GM12878 (cell line): ENCODE results near the gene TMEM244. TPM values are rescaled to one million over a fixed set of nuclear protein-coding genes. Genes with fewer than 3 reads are reported as not detected.

Source experiments
- CBX5 ChIP-seq: sonication (generic); IDR thresholded peaks from 2 replicates; pipeline ENCODE4 v1.6.1; 2016; ENCODE audit warnings: low read depth, moderate library complexity, mild to moderate bottlenecking, inconsistent platforms
- MEF2B ChIP-seq: fragments of 450-650 bp; IDR thresholded peaks from 2 replicates; pipeline ENCODE4 v1.6.1; 2018; ENCODE audit warnings: mild to moderate bottlenecking, moderate library complexity; ENCODE audit not compliant: partially characterized antibody, poor library complexity, severe bottlenecking
- polyA plus RNA-seq, 11 experiments: library from polyadenylated mRNA; depleted of rRNA in 4 of 11; unstranded in 6 of 11; stranded (reverse) in 5 of 11; fragments of >200 nt; fragmentation: Nextera tagmentation in 4 of 11; fragmentation: Illumina TruSeq in 1 of 11; extraction: Ambion mirVana in 4 of 11; extraction: Trizol in 1 of 11; gene quantifications; 1 replicate in 1 of 11; 2 replicates in 10 of 11; pipeline versions ENCODE4 v1.2.1 to v1.2.3, GENCODE V29; 2011 to 2016; ENCODE audit warnings: inconsistent platforms in 2 of 11, missing spikeins in 2 of 11, low read depth in 1 of 11
- total RNA-seq, 4 experiments: library from RNA; depleted of rRNA in 3 of 4; stranded (reverse); fragments of >200 nt in 3 of 4; fragmentation: Illumina TruSeq in 1 of 4; extraction: Trizol in 1 of 4; gene quantifications; 2 replicates each; pipeline versions ENCODE4 v1.2.1 to v1.2.3, GENCODE V29; 2013 to 2021
- TF ChIP-seq, protein P1 (sequence below): fragments of 450-650 bp; IDR thresholded peaks from 2 replicates; pipeline ENCODE4 v1.6.1; 2017; ENCODE audit warnings: mild to moderate bottlenecking, moderate library complexity
- TF ChIP-seq, protein P2 (sequence below): fragments of 150-350 bp; IDR thresholded peaks from 2 replicates; pipeline ENCODE4 v1.6.1; 2014; ENCODE audit warnings: mild to moderate bottlenecking, low read depth, low read length
- TF ChIP-seq, protein P3 (sequence below): IDR thresholded peaks from 2 replicates; pipeline ENCODE4 v1.6.1; 2011; ENCODE audit warnings: low read depth, low read length, improper control_type of control experiment, borderline replicate concordance

TMEM244 gene
- total and polyA plus RNA-seq, 10 of the 15 experiments (the other 5 are each of a cell fraction or from before 2014, with no cell fraction given) = 0.14 TPM; not detected in 9

DNA sequence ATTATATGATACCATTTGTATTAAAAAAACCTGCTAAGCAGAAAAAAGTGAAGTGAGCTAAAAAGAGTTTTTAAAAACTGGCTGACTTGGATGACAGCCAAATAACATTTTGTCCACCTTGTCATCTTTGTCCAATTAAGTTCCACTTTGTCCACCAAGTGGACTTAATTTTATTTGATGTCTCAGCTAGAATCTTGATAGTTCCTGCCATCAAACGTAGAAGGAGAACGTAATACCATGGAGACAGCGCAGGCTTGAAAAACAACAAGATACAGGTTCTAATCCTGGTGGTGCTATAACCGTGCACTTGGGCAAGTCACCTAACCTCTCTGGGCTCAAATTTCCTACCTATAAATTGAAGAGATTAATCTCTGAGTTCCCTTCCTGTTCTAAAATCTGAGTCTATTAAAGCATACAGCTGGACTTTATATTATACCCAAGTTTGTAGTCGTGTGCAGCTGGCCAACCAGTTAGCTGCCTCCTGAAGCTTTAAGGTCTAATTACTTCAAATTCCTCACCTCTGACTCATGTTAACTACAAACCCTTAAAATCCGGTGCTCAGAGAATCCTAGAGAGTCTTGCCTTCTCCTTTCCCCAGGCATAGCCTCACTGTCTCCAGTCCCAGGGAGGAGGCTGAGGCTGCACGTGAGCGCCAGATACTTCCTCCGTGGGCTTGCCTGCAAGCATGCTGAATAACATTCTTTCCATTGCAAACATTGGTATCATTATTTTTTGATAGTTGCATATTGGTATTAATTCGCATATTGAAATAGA is 16.8 kb downstream of the TMEM244 start (continued):
- TF ChIP-seq, protein P1, sequence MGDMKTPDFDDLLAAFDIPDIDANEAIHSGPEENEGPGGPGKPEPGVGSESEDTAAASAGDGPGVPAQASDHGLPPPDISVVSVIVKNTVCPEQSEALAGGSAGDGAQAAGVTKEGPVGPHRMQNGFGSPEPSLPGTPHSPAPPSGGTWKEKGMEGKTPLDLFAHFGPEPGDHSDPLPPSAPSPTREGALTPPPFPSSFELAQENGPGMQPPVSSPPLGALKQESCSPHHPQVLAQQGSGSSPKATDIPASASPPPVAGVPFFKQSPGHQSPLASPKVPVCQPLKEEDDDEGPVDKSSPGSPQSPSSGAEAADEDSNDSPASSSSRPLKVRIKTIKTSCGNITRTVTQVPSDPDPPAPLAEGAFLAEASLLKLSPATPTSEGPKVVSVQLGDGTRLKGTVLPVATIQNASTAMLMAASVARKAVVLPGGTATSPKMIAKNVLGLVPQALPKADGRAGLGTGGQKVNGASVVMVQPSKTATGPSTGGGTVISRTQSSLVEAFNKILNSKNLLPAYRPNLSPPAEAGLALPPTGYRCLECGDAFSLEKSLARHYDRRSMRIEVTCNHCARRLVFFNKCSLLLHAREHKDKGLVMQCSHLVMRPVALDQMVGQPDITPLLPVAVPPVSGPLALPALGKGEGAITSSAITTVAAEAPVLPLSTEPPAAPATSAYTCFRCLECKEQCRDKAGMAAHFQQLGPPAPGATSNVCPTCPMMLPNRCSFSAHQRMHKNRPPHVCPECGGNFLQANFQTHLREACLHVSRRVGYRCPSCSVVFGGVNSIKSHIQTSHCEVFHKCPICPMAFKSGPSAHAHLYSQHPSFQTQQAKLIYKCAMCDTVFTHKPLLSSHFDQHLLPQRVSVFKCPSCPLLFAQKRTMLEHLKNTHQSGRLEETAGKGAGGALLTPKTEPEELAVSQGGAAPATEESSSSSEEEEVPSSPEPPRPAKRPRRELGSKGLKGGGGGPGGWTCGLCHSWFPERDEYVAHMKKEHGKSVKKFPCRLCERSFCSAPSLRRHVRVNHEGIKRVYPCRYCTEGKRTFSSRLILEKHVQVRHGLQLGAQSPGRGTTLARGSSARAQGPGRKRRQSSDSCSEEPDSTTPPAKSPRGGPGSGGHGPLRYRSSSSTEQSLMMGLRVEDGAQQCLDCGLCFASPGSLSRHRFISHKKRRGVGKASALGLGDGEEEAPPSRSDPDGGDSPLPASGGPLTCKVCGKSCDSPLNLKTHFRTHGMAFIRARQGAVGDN = no peak
- TF ChIP-seq, protein P2, sequence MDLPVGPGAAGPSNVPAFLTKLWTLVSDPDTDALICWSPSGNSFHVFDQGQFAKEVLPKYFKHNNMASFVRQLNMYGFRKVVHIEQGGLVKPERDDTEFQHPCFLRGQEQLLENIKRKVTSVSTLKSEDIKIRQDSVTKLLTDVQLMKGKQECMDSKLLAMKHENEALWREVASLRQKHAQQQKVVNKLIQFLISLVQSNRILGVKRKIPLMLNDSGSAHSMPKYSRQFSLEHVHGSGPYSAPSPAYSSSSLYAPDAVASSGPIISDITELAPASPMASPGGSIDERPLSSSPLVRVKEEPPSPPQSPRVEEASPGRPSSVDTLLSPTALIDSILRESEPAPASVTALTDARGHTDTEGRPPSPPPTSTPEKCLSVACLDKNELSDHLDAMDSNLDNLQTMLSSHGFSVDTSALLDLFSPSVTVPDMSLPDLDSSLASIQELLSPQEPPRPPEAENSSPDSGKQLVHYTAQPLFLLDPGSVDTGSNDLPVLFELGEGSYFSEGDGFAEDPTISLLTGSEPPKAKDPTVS = no peak
- TF ChIP-seq MEF2B (no peak), CBX5 (no peak)
- TF ChIP-seq, protein P3, sequence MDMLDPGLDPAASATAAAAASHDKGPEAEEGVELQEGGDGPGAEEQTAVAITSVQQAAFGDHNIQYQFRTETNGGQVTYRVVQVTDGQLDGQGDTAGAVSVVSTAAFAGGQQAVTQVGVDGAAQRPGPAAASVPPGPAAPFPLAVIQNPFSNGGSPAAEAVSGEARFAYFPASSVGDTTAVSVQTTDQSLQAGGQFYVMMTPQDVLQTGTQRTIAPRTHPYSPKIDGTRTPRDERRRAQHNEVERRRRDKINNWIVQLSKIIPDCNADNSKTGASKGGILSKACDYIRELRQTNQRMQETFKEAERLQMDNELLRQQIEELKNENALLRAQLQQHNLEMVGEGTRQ = no peak
